ENCODE measurements around the gene C2CD4A. TPM values are rescaled to one million over a fixed set of nuclear protein-coding genes. Genes with fewer than 3 reads are reported as not detected.

C2CD4A gene
- total and polyA plus RNA-seq, 2 of the 4 experiments (the other 2 are of a cell fraction) = not detected

DNA sequence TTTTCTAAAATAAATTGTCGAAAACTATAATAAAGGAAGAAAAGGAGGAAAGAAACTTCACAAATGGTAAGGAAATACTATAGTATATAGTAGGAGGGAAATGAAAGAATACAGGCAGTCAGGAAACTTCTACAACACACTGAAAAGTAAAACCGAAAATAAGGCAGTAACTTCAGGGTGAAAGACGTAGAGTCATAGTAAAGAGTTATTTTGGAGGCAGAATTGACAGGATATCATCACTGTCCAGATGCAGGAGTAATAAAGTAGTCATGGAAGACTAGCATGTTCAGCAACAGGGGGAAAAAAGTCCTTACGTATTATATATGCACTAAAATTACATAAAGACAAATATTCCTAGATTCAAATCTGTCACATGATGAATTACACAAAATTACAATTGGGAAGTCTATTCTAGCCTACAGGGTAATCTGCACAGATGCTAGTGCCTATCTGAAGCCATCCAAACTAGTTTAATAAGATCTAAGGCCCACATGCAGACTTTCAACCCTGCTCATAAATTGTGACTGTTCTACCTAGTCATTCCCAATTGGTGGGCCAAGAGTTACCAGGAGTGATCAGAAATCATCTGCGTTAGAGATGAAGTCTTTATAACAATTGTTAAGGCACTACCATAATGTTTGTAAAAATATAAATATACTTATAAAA is 20.6 kb upstream of the C2CD4A start:
- TF ChIP-seq RFX5 (IDR thresholded peaks at IDR 0.05; ENCODE audit: low read depth, low read length) (no peak), BHLHE40 (IDR thresholded peaks at IDR 0.05; ENCODE audit: low read depth, low read length) (no peak), RAD21 (IDR thresholded peaks at IDR 0.05; ENCODE audit: low read length) (no peak), RCOR1 (IDR thresholded peaks at IDR 0.05; ENCODE audit: insufficient replicate concordance, low read length) (no peak), MAZ (IDR thresholded peaks at IDR 0.05; ENCODE audit: borderline replicate concordance, low read depth, low read length) (no peak), CHD1 (IDR thresholded peaks at IDR 0.05; ENCODE audit: low read depth, low read length) (no peak), NFE2L2 (IDR thresholded peaks at IDR 0.05; ENCODE audit: low read depth, low read length) (no peak), MXI1 (IDR thresholded peaks at IDR 0.05; ENCODE audit: borderline replicate concordance, low read depth, low read length) (no peak), MAFK (IDR thresholded peaks at IDR 0.05; ENCODE audit: low read depth, low read length) (no peak), SMC3 (IDR thresholded peaks at IDR 0.05; ENCODE audit: low read depth, low read length) (no peak), FOS (IDR thresholded peaks at IDR 0.05; ENCODE audit: low read depth, low read length) (no peak), CEBPB (IDR thresholded peaks at IDR 0.05; ENCODE audit: low read depth, low read length) (no peak), POLR2A (IDR thresholded peaks at IDR 0.05; ENCODE audit: low read depth, low read length) (no peak)
- TF ChIP-seq, protein P1, sequence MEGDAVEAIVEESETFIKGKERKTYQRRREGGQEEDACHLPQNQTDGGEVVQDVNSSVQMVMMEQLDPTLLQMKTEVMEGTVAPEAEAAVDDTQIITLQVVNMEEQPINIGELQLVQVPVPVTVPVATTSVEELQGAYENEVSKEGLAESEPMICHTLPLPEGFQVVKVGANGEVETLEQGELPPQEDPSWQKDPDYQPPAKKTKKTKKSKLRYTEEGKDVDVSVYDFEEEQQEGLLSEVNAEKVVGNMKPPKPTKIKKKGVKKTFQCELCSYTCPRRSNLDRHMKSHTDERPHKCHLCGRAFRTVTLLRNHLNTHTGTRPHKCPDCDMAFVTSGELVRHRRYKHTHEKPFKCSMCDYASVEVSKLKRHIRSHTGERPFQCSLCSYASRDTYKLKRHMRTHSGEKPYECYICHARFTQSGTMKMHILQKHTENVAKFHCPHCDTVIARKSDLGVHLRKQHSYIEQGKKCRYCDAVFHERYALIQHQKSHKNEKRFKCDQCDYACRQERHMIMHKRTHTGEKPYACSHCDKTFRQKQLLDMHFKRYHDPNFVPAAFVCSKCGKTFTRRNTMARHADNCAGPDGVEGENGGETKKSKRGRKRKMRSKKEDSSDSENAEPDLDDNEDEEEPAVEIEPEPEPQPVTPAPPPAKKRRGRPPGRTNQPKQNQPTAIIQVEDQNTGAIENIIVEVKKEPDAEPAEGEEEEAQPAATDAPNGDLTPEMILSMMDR (conservative IDR thresholded peaks at IDR 0.05; ENCODE audit: low read depth, low read length) = no peak
- TF ChIP-seq, protein P2, sequence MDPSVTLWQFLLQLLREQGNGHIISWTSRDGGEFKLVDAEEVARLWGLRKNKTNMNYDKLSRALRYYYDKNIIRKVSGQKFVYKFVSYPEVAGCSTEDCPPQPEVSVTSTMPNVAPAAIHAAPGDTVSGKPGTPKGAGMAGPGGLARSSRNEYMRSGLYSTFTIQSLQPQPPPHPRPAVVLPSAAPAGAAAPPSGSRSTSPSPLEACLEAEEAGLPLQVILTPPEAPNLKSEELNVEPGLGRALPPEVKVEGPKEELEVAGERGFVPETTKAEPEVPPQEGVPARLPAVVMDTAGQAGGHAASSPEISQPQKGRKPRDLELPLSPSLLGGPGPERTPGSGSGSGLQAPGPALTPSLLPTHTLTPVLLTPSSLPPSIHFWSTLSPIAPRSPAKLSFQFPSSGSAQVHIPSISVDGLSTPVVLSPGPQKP (IDR thresholded peaks at IDR 0.05; ENCODE audit: borderline replicate concordance, low read depth, low read length) = no peak
- TF ChIP-seq, protein P3, sequence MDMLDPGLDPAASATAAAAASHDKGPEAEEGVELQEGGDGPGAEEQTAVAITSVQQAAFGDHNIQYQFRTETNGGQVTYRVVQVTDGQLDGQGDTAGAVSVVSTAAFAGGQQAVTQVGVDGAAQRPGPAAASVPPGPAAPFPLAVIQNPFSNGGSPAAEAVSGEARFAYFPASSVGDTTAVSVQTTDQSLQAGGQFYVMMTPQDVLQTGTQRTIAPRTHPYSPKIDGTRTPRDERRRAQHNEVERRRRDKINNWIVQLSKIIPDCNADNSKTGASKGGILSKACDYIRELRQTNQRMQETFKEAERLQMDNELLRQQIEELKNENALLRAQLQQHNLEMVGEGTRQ (IDR thresholded peaks at IDR 0.05; ENCODE audit: low read depth, low read length) = no peak
- Histone ChIP-seq H3K23ac (ENCODE audit: low read depth, low read length) (no peak overlapping the region), H3K18ac (ENCODE audit: low read depth, low read length) (no peak overlapping the region), H3K4me3 (ENCODE audit: insufficient read depth, low read depth, low read length) (no peak overlapping the region), H3K4me1 (ENCODE audit: control insufficient read depth, insufficient read depth, low read length) (no peaks in the 10 kb centered on the region), H4K91ac (ENCODE audit: insufficient read depth, low read depth, low read length) (no peak overlapping the region), H2AK9ac (replicated peaks; ENCODE audit: low read depth, low read length, poor library complexity) (no peak overlapping the region), H3K14ac (replicated peaks; ENCODE audit: low read depth, low read length) (no peak overlapping the region), H2BK5ac (ENCODE audit: low read depth, low read length, poor library complexity, severe bottlenecking) (no peak overlapping the region), H2BK120ac (ENCODE audit: low read depth, low read length) (no peak overlapping the region), H4K5ac (ENCODE audit: low read depth, low read length) (no peak overlapping the region), H2BK15ac (ENCODE audit: low read depth, low read length) (no peak overlapping the region), H3K56ac (ENCODE audit: extremely low read depth, insufficient read depth, low read length) (no peak overlapping the region), H3K27ac (ENCODE audit: insufficient read depth, low read length) (no peak overlapping the region), H2BK20ac (ENCODE audit: low read depth, low read length) (no peak overlapping the region), H3K36me3 (ENCODE audit: control insufficient read depth, insufficient read depth, low read length) (no peaks in the 10 kb centered on the region), H3K9ac (ENCODE audit: low read depth, low read length) (no peak overlapping the region), H3K4me2 (ENCODE audit: low read depth, low read length) (no peak overlapping the region), H4K20me1 (ENCODE audit: insufficient read depth, low read length) (peaks cover 6% of the 10 kb centered on the region; the same call in 1 of the 2 replicates), H2AK5ac (ENCODE audit: low read depth, low read length) (no peak overlapping the region), H3K27me3 (ENCODE audit: control insufficient read depth, insufficient read depth, low read length) (no peaks in the 10 kb centered on the region), H3K4ac (ENCODE audit: low read depth, low read length) (no peak overlapping the region), H3K9me1 (ENCODE audit: insufficient read depth, low read length) (no peaks in the 10 kb centered on the region), H2AFZ (replicated peaks; ENCODE audit: low read length, poor library complexity) (no peak overlapping the region), H4K8ac (ENCODE audit: low read depth in 2 of 2, low read length in 2 of 2) (no peak overlapping the region), H3K9me3 (ENCODE audit: control insufficient read depth, insufficient read depth, low read length) (no peaks in the 10 kb centered on the region), H3K79me1 (ENCODE audit: low read depth in 1 of 2, low read length in 2 of 2) (peaks cover 15 to 17% of the 10 kb centered on the region in 2 experiments; a peak in 3 of 4 replicates)
- CTCF ChIA-PET = no interaction called here
- no TSS peak for BruUV-seq (replicated peaks)
- in situ Hi-C loops (cut with MboI; ENCODE audit: low sequenced_read_pairs) (no loop called here), intact Hi-C loops (cut with micrococcal nuclease) (no loop called here), dilution Hi-C loops (cut with HindIII; ENCODE audit: low sequenced_read_pairs, unreplicated experiment) (no loop called here)
- no CpG with 5 or more reads among the region's 5 CpGs for WGBS, 2 experiments (ENCODE audit: extremely low coverage in 2 of 2, insufficient read length in 1 of 2)
- POLR2A ChIA-PET (ENCODE audit: unreplicated experiment) = no interaction called here
- ATAC-seq (ENCODE audit: low read depth) (no peak), DNase-seq (no peak)

Data from IMR-90 (cell line).